GM23338 (cell line): ENCODE measurements around the gene KCNK10. TPM values are rescaled to one million over a fixed set of nuclear protein-coding genes. Genes with fewer than 3 reads are reported as not detected.
A peak's percentile ranks its signal among the peaks of the same experiment; 100 is the strongest.

Experiments used
- ATAC-seq: fragments of 200-7000 bp; cut with Tn5 transposase; 3 replicates; pipeline ENCODE4 v1.9.1; 2020
- DNase-seq: peaks from one replicate; pipeline ENCODE4 v3.0.0-alpha.2; 2015; ENCODE audit warnings: low spot score
- H2AFZ ChIP-seq: fragments of 200-600 bp; sonication (generic); 2 replicates; pipeline ENCODE4 v1.8.0; 2016; ENCODE audit warnings: antibody characterized with exemption, mild to moderate bottlenecking, moderate library complexity
- H3F3A ChIP-seq: fragments of 200-600 bp; sonication (generic); replicated peaks from 2 replicates; pipeline ENCODE4 v1.8.0; 2017; ENCODE audit warnings: antibody characterized with exemption, mixed run types, low read depth
- H3K27ac ChIP-seq: fragments of 200-600 bp; sonication (generic); 2 replicates; pipeline ENCODE4 v1.6.1; 2016; ENCODE audit warnings: low read depth
- H3K27me3 ChIP-seq: fragments of 200-600 bp; sonication (generic); 2 replicates; pipeline ENCODE4 v1.8.0; 2016; ENCODE audit warnings: mild to moderate bottlenecking, mixed run types, moderate library complexity; ENCODE audit not compliant: insufficient read depth
- H3K36me3 ChIP-seq: fragments of 200-600 bp; sonication (generic); 2 replicates; pipeline ENCODE4 v1.8.0; 2016; ENCODE audit warnings: mild to moderate bottlenecking; ENCODE audit not compliant: insufficient read depth
- H3K4me1 ChIP-seq: fragments of 200-600 bp; sonication (generic); 2 replicates; pipeline ENCODE4 v1.8.0; 2016; ENCODE audit warnings: mild to moderate bottlenecking, moderate library complexity; ENCODE audit not compliant: insufficient read depth
- H3K4me2 ChIP-seq: fragments of 200-600 bp; sonication (generic); 2 replicates; pipeline ENCODE4 v1.7.1; 2017; ENCODE audit warnings: mixed run types
- H3K4me3 ChIP-seq: fragments of 200-600 bp; sonication (generic); 2 replicates; pipeline ENCODE4 v1.6.1; 2016; ENCODE audit warnings: mixed run types
- H3K79me2 ChIP-seq: fragments of 200-600 bp; sonication (generic); replicated peaks from 2 replicates; pipeline ENCODE4 v1.8.0; 2017; ENCODE audit warnings: mild to moderate bottlenecking; ENCODE audit not compliant: insufficient read depth
- H3K9me2 ChIP-seq: fragments of 200-600 bp; sonication (generic); 2 replicates; pipeline ENCODE4 v1.8.0; 2017; ENCODE audit not compliant: insufficient read depth
- H4K20me1 ChIP-seq: fragments of 200-600 bp; sonication (generic); replicated peaks from 2 replicates; pipeline ENCODE4 v1.8.0; 2017; ENCODE audit warnings: mild to moderate bottlenecking; ENCODE audit not compliant: insufficient read depth
- H3K27ac Mint-ChIP-seq: 2 replicates; pipeline ENCODE4 v1.8.0; 2020; ENCODE audit warnings: inconsistent platforms, mild to moderate bottlenecking, moderate library complexity, mixed read lengths
- H3K27me3 Mint-ChIP-seq: 3 replicates; pipeline ENCODE4 v1.8.0; 2022; ENCODE audit warnings: low read depth, mild to moderate bottlenecking, moderate library complexity, mixed read lengths, inconsistent platforms; ENCODE audit not compliant: insufficient read depth, poor library complexity
- H3K36me3 Mint-ChIP-seq: 3 replicates; pipeline ENCODE4 v1.8.0; 2021; ENCODE audit warnings: low read depth, mild to moderate bottlenecking, inconsistent platforms, moderate library complexity, mixed read lengths
- H3K4me1 Mint-ChIP-seq: 3 replicates; pipeline ENCODE4 v1.8.0; 2020; ENCODE audit warnings: mild to moderate bottlenecking, inconsistent platforms, mixed read lengths
- H3K4me3 Mint-ChIP-seq: 3 replicates; pipeline ENCODE4 v1.8.0; 2021; ENCODE audit warnings: moderate library complexity, mild to moderate bottlenecking, inconsistent platforms, mixed read lengths
- H3K9me3 Mint-ChIP-seq: 3 replicates; pipeline ENCODE4 v1.8.0; 2020; ENCODE audit warnings: moderate library complexity, mild to moderate bottlenecking, inconsistent platforms, mixed read lengths
- CREB1 ChIP-seq: fragments of 250-450 bp; sonication (Bioruptor Pico); IDR thresholded peaks from 2 replicates; pipeline ENCODE4 v1.5.0; 2020; ENCODE audit warnings: low read depth, mild to moderate bottlenecking, moderate library complexity
- CTCF ChIP-seq, 2 experiments: fragments of 200-600 bp in 1 of 2; sonication (generic) in 1 of 2; conservative IDR thresholded peaks; 2 replicates each; pipeline versions ENCODE4 v1.5.1 to v1.6.1; 2016 to 2017; ENCODE audit warnings: antibody characterized with exemption in 2 of 2, low read depth in 2 of 2, mild to moderate bottlenecking in 2 of 2, moderate library complexity in 1 of 2
- EZH2 ChIP-seq: fragments of 200-600 bp; sonication (generic); IDR thresholded peaks from one replicate; pipeline ENCODE4 v1.8.0; 2017; ENCODE audit warnings: antibody characterized with exemption, mild to moderate bottlenecking, low read depth; ENCODE audit not compliant: unreplicated experiment
- EZH2phosphoT487 ChIP-seq: fragments of 200-600 bp; sonication (generic); IDR thresholded peaks from one replicate; pipeline ENCODE4 v1.8.1; 2018; ENCODE audit warnings: antibody characterized with exemption; ENCODE audit not compliant: unreplicated experiment
- JUNB ChIP-seq: IDR thresholded peaks from one replicate; pipeline ENCODE4 v1.6.1; 2016; ENCODE audit warnings: antibody characterized with exemption; ENCODE audit not compliant: unreplicated experiment
- NANOG ChIP-seq: IDR thresholded peaks from 2 replicates; pipeline ENCODE4 v1.6.1; 2016; ENCODE audit warnings: antibody characterized with exemption, borderline replicate concordance
- POLR2AphosphoS5 ChIP-seq: IDR thresholded peaks from 2 replicates; pipeline ENCODE4 v1.6.1; 2016; ENCODE audit warnings: antibody characterized with exemption, low read depth
- REST ChIP-seq: IDR thresholded peaks from one replicate; pipeline ENCODE4 v1.6.1; 2018; ENCODE audit warnings: antibody characterized with exemption; ENCODE audit not compliant: unreplicated experiment
- STAT1 ChIP-seq: IDR thresholded peaks from one replicate; pipeline ENCODE4 v1.6.1; 2016; ENCODE audit warnings: antibody characterized with exemption; ENCODE audit not compliant: unreplicated experiment
- ZNF114 ChIP-seq: fragments of 250-450 bp; sonication (Bioruptor Pico); IDR thresholded peaks from 2 replicates; pipeline ENCODE4 v1.5.0; 2020; ENCODE audit warnings: mild to moderate bottlenecking, moderate library complexity
- ZNF331 ChIP-seq: fragments of 250-450 bp; sonication (Bioruptor Pico); IDR thresholded peaks from 2 replicates; pipeline ENCODE4 v1.5.0; 2020; ENCODE audit warnings: low read depth, mild to moderate bottlenecking, moderate library complexity
- ZNF462 ChIP-seq: fragments of 250-450 bp; sonication (Bioruptor Pico); IDR thresholded peaks from 2 replicates; pipeline ENCODE4 v1.5.0; 2020; ENCODE audit warnings: mild to moderate bottlenecking, moderate library complexity
- polyA plus RNA-seq: library from polyadenylated mRNA; unstranded; fragments of >200 nt; fragmentation: Nextera tagmentation; extraction: Ambion mirVana; gene quantifications from 2 replicates; pipeline ENCODE4 v1.2.1, GENCODE V29; 2016
- total RNA-seq: library from RNA; depleted of rRNA; stranded (reverse); fragments of >200 nt; shearing (Covaris generic); gene quantifications from 2 replicates; pipeline ENCODE4 v1.2.3, GENCODE V29; 2014

KCNK10 gene
- total and polyA plus RNA-seq, 2 experiments from 2014 or later = 0.29 to 1.0 TPM

GRCh38 chr14:88312257-88312656 is 10.8 kb downstream of the KCNK10 start (continued):
- no peak for TF ChIP-seq CTCF (conservative IDR thresholded peaks at IDR 0.05; ENCODE audit: low read depth in 2 of 2)

- Mint-ChIP-seq H3K4me1 (no peaks in the 10 kb centered on the region), H3K27me3 (peaks cover 3% of the 10 kb centered on the region), H3K36me3 (peaks cover 4% of the 10 kb centered on the region; the same call in 1 of the 3 replicates), H3K9me3 (peaks cover 4% of the 10 kb centered on the region; the same call in 2 of the 3 replicates), H3K27ac (no peak overlapping the region), H3K4me3 (no peak overlapping the region)
- no peak for ATAC-seq
- Histone ChIP-seq H3K4me2 (no peak overlapping the region), H4K20me1 (no peaks in the 10 kb centered on the region), H3K4me1 (no peaks in the 10 kb centered on the region), H3K36me3 (no peaks in the 10 kb centered on the region), H3K9me2 (no peaks in the 10 kb centered on the region), H3K27ac (no peak overlapping the region), H2AFZ (no peak overlapping the region), H3K4me3 (no peak overlapping the region), H3K79me2 (no peaks in the 10 kb centered on the region), H3K27me3 (no peaks in the 10 kb centered on the region), H3F3A (no peaks in the 10 kb centered on the region)
- DNase-seq = peak; percentile 8
- no peak for TF ChIP-seq EZH2
- TF ChIP-seq STAT1 = no peak
- no peak for TF ChIP-seq POLR2AphosphoS5
- TF ChIP-seq ZNF331 = no peak
- TF ChIP-seq EZH2phosphoT487 = no peak
- TF ChIP-seq ZNF462 (CRISPR knock-in tag) = no peak
- no peak for TF ChIP-seq CTCF (conservative IDR thresholded peaks at IDR 0.05; ENCODE audit: low read depth in 2 of 2)
- TF ChIP-seq ZNF114 = no peak
- TF ChIP-seq JUNB = no peak
- no peak for TF ChIP-seq NANOG
- TF ChIP-seq CREB1 (CRISPR knock-in tag) = no peak
- TF ChIP-seq REST = no peak
Measured at GRCh38 chr14:88311780-88312179, 11.3 kb downstream of the KCNK10 start.
